HG03039 (cell line): Measurements from ENCODE around the gene CHCHD3.

Source experiments
- ATAC-seq: cut with Tn5 transposase; IDR thresholded peaks from one replicate; pipeline ENCODE4 v1.9.1; 2021; ENCODE audit warnings: mild to moderate bottlenecking, moderate library complexity; ENCODE audit not compliant: unreplicated experiment

Gene CHCHD3

DNA sequence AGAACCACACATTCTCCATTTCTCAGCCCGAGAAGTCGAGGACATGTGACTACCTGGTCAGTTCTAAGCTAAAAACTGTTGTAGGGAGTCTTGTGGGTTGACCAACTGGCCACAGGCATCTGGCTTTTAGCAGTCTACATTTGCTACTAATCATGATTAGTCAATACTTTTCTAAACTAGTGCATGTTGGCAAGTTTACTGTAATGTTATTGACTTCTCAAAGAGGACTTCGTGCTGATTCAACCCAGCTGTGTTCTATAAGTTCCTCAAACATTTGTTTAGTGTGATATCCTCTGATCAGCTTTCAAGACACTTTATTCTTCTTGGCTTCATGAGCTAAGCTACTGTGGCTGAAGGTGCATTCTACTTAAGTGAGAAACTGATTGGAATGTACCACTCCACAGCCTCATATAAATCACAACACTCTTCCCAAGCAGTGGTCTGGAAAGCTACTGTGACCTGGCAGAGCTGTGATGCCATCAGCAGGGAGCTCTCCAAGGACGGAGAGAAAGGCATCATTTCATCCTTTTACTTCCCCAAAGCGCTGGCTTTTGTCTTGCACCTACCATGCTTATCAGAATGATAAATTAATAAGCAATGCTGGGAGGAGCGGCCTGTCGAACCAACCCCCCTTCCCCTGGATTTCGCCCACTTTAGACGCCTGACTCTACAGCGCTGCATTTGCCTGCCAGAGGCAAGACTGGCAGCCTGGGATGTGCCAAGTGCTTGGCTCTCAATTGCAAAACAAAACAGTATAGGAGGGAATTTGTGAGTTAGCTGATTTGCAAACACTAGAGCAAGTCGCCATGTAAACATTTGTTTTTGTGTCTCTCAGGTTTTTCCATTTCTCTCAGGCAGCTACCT, 298.9 kb downstream of the CHCHD3 start:
- ATAC-seq = no peak

DNA sequence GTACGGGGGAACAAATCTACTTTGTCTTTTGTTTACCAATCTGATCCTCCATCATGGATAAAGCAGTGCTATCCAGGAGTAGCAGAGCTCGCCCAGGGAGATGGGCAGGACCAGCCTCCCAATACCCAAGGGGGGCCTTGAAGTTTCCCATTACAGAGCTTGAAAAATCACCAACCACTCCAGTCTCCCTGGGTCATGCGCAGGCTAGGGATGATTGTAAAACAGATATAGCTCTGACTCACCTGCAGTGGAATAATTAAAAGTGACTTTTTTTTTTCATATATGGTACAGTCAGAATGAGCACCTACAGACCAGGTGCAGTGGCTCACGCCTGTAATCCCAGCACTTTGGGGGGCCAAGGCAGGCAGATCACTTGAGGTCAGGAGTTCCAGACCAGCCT, 301.1 kb downstream of the CHCHD3 start:
- ATAC-seq = no peak

DNA sequence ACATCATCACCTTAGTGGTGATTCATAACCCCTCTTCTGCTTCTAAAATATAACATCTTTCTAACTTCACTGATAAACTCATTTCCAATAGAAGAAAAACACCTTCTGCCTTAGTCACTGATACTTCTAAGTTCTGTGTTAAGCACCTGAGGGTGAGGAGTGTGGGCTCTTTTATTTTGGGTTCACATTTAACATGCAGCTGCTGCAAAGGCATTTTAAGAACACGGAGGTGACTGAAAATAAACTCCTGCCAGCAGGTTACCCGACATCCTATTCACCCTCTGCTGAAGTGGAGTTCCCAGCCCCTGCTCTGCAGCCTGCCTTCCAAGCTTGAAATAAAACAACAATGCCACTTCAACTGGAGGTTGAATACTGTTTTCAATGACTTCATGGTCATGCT, 302.7 kb downstream of the CHCHD3 start:
- no peak for ATAC-seq

DNA sequence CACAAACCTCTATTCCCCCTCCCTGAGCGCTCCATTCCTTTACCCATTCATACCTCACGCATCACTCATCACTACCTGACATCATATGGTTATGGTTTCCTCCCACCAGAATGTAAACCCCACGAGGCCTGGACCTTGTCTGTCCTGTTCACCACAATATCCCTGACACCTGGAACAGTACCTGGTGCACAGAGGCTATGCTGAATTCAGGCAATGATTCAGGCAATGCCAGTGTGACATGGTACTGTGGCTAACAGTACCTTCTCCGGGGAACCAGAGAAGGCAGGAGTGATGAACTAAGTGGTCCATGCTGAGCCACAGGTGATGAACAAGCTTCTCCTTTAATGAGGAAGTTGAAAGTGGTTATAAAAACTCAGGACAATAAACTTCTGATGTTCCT, 303.1 kb downstream of the CHCHD3 start:
- ATAC-seq = no peak

DNA sequence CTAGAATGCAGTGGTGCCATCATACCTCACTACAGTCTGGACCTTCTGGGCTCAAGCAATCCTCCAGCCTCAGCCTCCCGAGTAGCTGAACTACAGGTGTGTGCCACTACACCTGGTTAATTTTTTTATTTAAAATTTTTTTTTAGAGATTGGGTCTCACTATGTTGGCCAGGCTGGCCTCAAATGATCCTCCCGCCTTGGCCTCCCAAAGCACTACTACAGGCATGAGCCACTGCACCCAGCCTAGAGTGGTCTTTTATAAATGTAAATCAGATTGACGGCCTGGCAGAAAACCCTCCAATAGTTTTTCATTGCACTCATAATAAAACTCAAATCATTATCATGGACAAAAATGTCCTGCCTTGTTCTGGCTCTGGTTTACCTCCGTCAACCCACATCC, 303.9 kb downstream of the CHCHD3 start:
- ATAC-seq = no peak

DNA sequence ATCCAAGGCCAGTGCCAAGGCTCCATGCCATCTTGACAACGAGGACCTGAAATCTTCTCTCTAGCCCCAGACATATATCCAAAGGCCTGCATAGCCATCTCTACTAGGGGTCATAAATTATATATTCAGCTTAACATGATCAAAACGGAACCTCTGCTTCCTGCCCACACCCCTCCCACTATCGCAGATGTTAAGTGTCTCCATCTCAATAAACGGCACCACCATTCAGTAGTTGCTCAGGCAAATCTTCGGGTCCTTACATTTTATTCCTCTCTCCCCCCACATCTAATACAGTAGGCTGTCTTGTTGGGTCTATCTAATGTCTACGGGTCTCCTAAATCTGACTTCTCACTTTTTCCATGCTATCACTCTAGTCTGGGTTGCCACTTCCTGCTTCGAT, 304.5 kb downstream of the CHCHD3 start:
- no peak for ATAC-seq

DNA sequence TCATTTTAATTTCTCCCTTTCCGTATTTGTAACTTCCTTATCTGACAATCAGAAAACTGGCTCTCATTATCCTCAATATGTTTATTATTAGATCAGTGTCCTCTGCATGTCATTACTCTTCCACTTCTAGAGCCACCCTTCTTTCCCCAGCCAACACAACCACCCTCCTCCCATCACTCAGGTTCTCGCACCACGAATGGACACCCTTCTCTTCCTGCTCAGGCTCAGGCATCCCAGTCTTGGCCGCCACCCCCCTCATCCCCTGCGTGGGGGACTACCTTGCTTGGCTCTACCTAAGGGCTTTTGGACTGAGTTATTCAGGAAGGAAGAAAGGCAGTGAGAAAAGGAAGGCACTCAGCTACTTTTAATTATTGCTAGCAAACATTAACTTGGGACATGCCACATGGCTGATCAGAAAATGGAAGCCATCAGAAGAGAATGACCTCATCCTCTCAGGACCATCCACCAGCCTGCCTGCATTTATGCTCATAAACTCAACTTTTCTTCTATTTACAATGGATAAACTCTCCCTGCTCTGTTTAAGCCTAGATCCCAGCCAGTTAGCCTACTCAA, 305.8 kb downstream of the CHCHD3 start:
- ATAC-seq = no peak

DNA sequence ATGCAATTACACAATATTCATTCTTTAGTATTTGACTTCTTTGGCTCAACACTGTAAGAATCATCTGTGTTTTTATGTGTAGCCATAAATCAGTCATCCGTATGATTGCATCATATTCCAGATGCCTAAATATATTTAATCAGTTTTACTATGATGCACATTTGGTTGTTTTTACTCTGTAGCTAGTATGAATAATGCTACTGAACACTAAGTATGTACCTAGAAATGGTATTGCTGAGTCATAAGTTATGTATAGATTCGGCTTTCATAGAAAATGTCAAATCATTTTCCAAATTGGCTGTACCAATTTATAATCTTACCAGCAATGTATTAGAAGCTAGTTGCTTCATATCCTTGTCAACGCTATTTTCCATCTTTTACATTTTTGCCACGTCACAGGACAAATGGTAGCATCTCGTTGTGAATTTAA, 308.3 kb downstream of the CHCHD3 start:
- no peak for ATAC-seq

DNA sequence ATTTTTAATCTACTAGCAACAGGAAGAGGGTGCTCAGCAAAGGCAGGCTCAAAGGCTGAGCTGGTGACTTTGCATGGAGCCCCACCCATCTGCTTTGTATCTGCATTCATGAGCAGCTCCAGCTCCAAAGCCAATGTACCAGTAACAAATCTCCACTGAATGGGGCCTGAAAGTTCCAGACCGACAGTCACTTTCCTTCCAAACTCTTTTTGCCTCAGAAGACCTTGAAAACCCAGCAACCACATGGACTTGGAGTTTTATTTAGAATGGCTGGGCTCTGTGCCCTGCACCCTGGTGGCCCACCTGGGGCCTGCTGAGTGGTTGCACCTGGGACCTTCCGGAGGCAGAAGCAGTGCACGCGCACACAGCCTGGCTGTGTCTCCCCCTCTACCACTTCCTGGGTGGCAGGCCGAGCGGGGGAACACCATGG, 310.6 kb downstream of the CHCHD3 start:
- no peak for ATAC-seq

DNA sequence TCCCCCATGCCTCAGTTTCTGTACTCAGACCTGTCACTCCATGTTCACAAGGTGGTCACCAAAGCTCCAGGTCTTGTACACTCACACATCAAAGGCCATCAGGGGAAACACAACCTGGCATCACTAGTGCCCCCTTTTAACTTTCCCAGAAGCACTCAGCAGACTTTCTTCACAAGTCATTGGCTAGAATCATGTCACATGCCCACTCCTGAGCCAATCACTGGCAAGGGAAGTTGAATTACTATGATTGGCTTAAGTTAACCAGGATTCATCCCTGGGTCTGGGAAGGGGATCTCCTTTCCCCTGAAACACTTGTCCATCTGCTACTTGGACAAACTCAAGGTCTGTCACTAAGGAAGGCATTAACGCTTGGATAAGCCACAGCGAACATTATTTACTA, 311.8 kb downstream of the CHCHD3 start:
- ATAC-seq = no peak

DNA sequence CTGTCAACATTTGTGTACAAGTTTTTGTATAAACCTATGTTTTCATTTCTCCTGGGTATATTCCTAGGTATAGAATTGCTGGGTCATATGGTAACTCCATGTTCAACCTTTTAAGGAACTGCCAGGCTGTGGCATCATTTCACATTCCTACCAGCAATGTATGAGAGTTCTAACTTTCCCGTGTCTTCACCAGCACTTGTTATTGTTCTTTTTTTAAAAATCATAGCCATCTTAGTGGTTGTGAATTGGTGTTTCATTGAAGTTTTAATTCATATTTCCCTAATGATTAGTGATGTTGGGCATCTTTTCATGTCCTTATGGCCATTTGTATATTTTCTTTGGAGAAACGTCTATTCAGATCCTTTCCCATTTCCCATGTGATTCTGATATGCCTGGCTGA, 312.6 kb downstream of the CHCHD3 start:
- ATAC-seq = no peak

DNA sequence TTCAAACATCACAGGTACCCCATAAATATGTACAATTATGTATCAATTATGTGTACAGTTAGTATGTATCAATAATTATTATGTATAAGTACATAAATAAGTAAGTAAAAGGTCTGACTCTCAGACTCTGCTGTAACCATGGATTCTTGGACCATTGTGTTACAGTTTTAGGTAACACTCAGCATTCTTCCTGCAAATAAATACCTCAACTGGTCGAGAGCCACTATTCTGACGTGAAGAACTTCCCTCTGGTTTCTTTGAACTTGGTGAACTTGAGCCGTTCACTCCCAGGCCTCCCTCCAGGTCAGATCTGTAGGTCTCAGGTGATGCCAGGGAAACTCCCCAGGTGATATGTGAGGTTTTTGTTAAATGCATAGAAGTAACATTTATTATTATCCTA, 313.8 kb downstream of the CHCHD3 start:
- no peak for ATAC-seq

DNA sequence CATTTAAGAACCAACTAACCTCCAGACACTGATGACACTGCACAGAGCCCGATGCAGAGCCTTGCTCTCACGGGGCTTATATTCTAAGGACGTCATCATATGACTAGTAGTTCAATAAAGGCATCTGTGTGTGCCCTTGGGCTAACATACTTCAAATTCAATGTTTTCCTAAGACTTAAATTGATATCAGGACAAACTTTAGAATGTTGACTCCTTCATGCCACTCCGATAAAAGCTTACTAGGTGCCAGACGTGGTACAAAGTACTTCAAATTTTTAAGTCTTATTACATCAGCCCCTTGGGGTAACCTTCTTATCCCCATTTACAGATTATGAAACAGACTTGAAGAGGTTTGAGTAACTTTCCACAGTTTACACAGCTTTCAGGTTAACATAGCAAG, 314.5 kb downstream of the CHCHD3 start:
- no peak for ATAC-seq

DNA sequence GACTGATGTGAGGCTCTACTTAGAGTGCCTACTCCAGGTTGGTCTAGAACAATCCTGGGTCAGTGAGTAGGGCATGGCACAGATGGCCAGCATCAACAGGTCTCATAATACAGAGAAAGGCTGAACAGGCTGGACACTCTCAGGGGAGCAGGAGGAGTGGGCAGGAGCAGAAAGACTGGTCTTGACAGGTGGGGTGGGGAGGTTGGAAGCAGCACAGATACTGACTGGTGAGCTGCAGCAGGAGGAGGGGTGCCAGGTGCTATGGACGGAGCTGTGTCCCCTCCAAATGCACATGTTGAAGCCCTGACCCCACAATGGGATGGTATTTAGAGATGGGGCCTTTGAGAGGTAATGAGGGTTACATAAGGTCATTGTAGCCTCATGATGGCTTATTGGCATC, 315.2 kb downstream of the CHCHD3 start:
- no peak for ATAC-seq

DNA sequence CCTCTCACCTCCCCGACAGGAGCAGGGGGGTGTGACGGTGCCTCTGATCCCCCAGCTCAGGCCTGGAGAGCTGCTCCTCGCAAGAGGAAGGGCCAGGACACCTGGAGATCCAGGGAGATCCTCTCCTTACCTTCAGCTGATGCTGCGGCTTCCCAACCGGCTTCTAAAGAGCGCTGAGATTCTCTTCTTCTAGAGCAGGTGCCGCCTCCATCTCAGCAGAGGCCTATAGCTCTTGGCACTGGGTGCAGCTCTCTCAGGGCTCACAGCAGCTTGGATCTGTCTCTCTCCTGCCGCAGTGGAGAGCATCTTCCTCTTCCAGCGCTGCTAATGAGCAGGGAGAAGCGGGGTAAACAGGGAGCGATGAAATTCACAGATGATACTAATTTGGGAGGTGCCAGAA, 316.0 kb downstream of the CHCHD3 start:
- no peak for ATAC-seq

DNA sequence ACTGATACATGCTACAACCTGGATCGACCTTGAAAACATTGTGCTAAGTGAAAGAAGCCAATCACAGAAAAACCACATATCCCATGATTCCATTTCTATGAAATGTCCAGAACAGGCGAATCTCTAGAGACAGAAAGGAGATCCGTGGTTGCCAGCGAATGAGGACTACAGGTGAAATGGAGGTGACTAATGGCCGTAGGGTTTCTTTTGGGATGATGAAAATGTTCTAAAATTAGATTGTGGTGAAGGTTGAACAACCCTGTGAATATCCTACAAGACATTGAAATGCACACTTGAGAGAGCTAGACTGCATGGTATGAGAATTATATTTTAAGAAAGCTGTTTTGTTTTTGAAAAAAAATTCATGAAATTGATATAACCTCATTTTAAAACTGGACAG, 317.1 kb downstream of the CHCHD3 start:
- ATAC-seq = no peak

DNA sequence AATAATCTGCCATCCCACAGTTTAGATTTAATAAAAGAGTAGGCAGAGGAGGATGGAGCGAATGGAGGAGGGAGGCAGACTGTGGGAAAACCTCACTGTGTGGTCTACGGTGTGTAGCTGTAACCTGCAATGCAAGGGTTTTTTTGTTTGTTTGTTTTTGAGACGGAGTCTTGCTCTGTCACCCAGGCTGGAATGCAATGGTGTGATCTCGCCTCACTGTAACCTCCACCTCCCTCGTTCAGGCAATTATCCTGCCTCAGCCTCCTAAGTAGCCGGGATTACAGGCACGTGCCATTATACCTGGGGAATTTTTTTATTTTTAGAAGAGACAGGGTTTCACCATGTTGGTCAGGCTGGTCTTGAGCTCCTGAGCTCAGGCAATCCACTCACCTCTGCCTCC, 321.0 kb downstream of the CHCHD3 start:
- no peak for ATAC-seq

DNA sequence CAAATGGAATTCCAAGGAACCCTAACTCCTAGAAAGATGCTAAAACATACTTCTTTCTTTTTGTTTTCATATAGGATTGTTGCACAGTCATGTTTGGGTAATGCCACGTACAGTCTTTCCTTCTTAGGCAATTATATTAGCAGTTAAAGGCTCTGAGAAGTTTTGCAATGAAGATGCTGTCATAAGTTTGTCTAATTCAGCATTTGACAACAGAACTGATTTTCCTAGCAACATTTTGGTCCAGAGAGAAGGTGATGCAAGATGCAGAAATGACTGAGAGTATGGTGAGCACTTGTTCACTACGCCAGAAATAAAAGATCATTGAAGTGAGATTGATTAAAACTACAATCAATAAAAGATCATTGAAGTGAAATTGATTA, 321.7 kb downstream of the CHCHD3 start:
- ATAC-seq = no peak

DNA sequence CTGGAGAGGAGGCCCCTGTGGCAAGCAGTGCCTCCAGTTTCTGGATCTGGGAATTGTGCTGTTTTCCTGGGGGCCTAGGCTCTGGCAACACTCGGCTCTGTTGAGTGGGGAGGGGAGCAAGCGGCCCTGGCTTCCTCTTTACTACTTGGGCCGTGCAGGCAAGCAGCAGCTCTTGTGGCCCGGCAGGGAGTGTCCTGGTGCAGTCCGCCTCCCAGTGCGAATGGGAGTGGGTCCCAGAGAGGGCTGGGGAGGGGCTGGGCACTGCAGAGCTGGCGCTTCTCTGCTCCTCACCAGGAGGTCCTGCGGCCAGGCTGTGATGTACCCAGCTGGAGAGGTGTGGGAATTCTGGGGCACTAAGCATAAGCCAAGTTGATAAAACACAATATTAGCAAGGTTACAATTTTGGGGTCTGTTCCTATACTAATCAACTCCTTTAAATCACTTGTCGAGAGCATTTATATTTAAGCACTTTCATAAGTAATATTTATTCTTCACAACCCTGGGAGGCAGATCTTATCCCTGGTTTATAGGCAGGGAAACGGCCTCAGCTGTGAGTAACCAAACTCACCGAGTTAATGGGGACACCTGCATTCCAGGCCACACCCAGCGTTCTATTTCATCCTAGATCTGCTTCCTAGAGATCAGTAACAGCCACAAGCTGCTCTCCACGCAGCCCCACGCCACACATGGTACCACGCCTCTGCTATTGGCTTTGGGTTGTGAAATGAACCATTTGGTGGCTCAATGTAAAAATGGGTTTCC, 322.2 kb downstream of the CHCHD3 start:
- no peak for ATAC-seq

DNA sequence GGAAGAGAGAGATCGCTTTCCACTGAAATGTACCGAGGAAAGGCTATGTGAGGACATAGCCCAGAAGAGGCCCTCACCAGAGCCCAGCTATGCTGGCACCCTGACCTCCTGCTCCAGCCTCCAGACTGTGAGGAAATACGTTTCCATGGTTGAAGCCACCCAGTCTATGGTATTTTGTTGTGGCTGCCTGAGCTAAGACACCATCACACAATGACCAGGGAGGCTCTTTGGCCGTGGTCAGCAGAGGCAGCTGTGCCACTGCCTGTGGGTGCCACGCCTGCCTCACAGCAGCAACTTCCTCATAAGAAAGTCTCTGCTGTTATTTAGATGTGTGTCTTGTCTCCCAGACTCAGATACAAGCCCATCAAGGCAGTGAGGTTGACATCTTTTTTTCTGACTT, 322.9 kb downstream of the CHCHD3 start:
- ATAC-seq = no peak

DNA sequence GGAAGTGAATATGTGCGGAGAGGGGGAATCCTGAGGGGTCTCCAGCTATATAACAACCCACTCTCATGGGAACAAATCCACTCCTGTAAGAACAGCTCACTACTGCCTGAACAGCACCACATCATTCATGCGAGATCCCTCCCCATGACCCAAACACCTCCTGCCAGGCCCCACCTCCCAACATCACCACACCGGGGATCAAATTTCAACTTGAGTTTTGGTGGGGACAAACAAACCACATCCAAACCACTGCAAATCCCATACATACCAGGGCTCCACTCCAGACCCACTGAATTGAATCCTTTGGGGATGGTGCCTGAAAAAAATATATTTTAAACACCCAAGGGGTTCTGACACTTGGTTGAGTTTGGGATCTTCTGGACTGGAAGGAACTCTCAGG, 324.1 kb downstream of the CHCHD3 start:
- ATAC-seq = no peak

DNA sequence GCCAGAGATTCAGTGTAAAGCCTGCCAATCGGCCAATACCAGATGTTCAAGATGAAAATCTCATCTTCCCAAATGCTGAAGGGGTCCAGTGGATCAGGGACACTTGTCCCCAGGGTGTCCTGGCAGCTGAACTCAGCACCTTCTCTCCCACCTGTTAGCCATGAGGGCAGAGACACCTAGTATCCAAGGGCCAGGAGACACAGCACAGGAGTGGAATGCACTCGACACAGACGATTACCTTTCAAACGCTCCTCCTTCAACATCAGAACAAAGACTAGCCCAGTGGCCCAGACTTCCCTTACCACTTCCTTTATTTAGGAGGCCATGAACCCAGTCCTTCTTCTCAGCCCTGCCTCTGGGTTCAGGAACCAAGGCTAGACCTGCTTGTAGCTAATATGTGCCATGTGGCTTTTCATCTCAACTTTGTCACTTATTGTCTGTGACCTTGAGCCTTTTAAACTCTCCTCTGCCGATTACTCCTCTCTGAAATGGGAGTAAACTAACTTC, 325.4 kb downstream of the CHCHD3 start:
- ATAC-seq = no peak
